C4-2B (cell line): ENCODE results near the gene ATAD3A.

Experiments used
- CTCF ChIP-seq: fragments of 450-650 bp; conservative IDR thresholded peaks from 2 replicates; pipeline ENCODE4 v1.5.1; 2017; ENCODE audit warnings: mild to moderate bottlenecking
- ZFX ChIP-seq: fragments of 450-650 bp; IDR thresholded peaks from 2 replicates; pipeline ENCODE4 v1.6.1; 2017

GRCh38 chr1:1527092-1527816 is 15.3 kb downstream of the ATAD3A start:
- TF ChIP-seq CTCF (no peak), ZFX (no peak)
